ELF-1 (cell line): ENCODE measurements around the gene TTI1.

ENCODE experiments used
- DNase-seq: peaks from one replicate; pipeline ENCODE4 v3.0.0-alpha.2; 2016; ENCODE audit warnings: low read depth, low spot score

Gene TTI1

DNA sequence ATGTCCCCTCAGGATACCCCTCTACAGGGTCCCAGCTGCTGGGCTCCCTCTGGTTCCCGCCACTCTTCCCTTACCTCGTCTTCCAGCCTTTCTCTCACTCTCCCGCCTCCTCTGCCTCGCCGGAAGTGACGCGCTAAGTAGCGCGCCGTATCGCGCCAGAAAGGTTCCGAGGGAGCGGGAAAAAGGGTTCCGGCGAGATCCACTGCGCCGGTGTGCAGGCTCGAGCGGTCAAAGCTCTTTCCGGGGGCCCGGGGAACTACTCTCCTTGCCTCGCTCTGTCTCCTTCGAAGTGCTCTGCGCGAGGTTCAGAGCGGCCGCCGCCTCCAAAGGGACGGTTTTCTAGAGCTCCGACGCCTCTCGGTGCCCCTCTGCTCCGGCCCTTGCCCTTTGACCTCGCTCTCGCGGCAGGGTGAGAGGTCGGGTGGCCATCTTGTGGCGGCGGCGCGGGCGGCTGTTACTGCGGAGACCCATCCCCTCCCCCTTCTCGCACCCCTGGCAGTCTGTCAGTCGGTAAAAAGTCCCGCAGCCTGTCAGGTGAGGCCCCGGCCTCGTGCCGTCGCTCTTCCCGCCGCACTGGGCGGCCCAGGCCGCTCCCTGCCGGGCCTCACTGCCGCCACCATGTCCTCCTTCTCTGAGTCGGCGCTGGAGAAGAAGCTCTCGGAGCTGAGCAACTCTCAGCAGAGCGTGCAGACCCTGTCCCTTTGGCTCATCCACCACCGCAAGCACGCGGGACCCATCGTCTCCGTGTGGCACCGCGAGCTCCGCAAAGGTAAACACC lies at the start of gene TTI1, which contains the start of gene RPRD1B:
TSS of gene TTI1 (minus strand) at position 127 of the 778 bp plus-strand sequence. CDS start 19,640 bp downstream, outside the sequence.
TSS of gene RPRD1B (plus strand) at position 417 of the 778 bp plus-strand sequence. CDS start at position 619, 202 bp downstream.
- peak; percentile 97 for DNase-seq

DNA sequence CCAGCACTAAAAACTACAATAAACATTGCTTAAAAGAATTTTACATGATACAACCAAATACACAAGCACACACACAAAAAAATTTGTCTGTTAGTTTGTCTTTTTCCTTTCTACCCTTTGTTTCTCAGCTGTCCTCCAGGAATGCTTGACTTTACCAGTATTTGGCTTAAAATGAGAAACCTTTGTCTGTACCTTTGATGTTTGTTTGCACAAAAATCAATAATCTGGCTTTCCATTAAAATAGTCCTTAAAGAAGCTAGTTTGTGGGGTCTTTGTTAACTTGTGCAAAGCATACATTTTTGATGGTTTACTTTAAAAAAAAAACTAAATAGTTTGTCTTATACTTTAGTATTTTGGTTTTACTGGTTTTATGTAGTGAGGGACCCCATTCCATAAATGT lies 49.6 kb upstream of the TTI1 start:
- no peak for DNase-seq

DNA sequence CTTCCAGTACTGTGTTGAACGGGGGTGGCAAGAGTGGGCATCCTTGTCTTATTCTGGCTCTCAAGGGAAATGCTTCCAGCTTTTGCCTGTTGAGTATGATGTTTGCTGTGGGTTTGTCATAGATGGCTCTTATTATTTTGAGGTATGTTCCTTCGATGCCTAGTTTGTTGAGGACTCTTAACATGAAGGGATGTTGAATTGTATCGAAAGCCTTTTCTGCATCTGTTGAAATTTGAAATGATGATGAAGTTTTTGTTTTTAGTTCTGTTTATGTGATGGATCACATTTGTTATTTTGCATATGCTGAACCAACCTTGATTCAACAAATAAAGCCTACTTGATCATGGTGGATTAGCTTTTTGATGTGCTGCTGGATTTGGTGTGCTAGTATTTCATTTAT lies 48.3 kb upstream of the TTI1 start:
- no peak for DNase-seq

DNA sequence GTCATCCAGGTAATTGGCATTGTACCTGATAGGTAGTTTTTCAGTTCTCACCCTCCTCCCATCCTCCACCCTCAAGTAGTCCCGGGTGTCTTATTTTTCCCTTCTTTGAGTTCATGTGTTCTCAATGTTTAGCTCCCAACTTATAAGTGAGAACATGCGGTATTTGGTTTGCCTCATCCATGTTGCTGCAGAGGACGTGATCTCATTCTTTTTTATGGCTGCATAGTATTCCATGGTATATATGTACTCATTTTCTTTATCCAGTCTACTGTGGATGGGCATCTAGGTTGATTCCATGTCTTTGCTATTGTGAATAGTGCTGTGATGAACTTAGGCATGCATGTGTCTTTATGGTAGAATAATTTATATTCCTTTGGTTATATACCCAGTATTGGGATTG lies 46.1 kb upstream of the TTI1 start:
- DNase-seq = no peak

DNA sequence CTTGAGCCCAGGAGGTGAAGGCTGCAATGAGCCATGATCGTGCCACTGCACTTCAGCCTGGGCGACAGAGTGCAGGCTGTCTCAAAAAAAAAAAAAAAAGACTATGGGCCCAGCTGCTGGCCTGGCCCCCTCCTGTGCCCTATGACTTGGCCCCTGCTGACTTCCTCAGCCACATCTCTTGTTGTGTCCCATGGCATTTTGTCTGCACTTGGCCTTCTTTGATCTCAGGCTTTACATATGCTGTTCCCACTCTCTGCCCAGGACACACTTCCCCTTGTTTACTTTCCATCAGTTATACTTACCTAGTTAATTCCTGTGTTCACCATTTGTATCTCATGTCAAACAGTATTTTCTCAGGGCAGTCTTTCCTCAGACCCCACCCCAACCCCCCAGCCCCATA lies 44.8 kb upstream of the TTI1 start:
- no peak for DNase-seq

DNA sequence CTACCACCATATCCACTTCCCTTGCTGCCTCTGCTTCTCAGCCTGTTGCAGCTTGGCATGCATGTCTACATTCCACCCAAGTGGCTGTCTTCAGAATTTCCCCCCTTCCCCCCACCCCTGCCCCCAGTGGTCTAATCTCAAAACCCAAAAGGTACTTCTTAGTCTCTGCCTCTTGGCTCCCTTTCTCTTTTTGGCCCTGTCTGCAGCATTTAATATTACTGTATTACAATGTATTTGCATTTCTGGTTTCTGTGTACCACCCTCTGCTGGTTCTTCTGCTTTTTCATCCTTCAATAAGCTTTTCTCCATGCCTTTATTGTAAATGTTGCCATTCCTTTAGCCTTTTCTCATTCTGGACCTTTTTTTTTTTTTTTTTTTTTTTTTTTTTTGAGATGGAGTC lies 43.3 kb upstream of the TTI1 start:
- DNase-seq = no peak

DNA sequence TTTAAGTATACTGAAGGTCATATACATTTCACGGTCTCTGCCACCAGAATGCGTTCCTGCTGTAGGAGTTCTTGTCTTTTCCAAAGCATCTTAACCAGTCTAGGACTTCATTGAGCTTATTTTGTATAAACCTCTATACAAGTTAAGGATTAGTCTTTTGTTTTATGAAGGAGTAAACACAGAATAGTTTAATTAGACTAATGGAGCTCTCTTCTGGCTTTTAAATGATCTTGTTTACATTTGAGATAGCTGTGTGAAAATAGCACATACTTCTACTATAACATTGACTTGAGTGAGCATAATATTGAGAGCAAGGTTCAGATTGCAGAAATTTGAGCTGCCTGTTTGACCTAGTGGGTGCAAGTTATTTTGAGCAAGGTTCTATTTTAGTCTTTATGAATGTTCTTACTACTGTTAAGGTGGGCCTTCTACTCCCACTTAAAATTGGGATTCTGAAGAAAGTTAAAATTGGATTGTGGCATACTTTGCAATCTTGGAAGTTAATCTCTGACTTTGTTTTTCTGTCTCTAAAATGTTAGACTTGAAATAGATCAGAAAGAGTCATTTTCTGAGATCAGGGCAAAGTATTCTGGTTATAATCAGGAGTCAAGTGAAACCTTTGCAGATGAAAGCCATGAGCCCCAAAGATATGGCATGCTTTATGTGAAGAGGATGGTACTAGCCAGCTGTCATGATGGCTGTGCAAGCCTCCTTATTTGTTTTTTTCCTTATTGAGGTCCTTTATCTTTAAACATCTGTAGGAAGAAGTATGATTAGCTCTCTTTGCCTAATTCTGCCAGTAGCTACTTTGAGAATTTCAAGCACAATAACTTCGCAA lies 42.1 kb upstream of the TTI1 start:
- no peak for DNase-seq

DNA sequence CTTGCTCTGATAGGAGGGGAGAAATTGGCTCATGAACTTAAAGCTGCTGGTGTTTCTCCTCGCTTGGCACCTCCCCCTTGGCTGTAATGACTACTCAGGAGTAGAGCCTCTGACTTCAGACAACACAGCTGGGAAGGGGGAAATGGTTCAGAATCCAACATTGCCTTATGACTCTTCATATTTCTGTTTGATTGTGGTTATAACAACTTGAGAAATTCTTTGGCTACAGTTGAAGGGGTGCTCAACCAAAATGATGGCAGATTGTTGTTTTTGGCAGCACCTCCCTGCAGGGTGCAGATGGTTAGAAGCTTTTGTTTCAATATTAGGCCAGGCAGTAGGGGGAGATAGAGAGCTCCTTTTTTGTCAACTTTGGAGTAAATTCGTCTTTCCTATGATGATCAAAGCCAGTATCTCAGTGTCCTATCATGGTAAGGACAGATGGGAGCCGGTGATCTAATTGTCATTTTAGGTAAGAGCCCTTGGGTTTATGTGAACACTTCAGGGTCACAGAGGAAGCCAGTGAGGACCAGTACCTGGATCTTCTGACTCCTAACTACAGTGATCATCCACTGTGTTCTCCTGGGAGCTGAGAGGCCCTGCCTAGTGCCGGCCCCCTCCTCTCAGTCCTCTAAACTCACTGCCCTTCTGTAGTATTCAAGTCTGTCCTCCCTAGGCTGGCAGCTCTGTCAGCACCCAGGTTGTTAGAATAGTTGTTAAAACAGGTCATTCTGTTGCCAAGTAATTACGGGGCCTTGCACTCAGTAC lies 40.2 kb upstream of the TTI1 start:
- peak; percentile 64 for DNase-seq

DNA sequence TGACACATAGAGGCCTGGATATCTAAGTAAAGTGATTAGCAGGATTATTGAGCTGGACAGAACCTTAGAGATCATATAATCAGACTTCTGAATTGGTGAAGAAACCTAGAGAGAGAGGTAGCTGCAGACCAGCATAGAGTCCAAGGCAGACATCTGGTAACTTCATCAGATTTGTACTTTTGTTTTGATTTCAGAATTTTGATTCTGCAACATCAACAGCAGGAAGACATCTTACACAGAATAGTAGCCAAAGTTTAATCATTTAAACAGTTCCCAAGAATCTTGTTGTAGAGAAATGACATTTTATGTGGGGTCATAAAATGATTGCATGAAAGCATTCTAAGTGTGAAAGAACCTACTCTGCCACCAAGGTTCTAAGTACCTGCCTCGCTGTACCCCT lies 39.6 kb upstream of the TTI1 start:
- no peak for DNase-seq

DNA sequence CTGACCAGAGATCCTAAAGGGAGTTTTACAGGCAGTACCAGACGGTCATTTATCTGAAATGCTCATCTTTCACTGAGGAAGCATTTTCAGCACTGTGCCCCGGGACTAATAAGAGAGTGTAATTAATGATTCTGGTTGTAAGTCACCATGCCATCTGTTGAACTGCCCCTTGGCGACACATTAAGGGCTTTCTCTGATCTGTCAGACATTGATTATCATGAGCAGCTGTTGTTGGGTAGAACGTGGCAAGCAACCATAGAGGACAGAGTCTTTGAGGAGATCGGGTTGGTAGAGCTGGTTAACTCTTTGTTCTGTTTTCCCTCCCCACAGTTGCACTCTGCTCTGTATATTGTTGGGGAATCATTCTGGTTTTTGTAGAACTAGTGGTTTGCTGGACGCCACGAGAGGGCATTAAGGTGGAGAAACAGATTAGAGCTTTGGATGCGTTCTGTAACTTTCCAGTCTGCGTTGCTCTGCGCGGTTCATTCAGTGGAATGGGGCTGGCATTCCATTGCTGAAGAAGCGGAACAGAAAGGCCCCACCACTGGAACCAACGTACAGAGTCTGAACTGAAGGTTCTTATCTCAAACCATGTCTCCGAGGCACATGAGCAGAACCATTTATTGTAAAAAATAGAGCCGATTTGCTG lies 34.6 kb upstream of the TTI1 start:
- no peak for DNase-seq

DNA sequence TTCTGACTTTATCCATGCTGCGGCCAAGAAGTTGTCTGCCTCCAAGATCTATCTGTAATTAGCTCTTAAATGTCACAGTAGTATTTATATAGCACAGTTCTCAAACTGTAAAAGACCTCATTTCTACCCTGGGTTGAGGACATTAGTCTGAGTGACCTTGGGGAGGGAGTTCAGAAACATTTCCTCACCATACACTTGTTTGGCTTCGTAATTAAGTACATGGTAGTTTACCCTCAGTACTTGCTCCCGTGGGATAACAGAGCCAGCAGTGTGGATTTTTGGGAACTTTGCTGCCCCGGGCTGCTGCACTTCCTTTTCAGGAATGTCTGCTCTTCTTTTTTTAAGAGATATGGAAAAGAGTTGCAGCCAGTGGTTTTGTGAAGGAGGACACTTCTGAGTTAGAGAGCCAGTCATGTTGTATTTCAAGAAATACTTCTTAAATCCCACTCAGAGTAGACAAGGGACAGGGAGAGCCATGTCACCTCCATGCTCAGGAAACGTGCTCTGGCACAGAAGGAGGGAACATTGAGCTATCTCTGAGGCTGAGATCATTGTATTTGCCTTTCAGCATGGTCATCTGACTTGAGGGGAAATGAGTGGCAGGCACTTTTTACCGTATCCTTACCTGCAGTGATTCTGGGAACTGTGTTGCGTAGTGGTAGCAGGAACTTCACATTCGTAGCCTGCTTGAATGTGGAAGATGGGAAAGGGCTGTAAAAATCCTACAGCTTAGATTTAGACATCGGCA lies 33.9 kb upstream of the TTI1 start:
- no peak for DNase-seq

DNA sequence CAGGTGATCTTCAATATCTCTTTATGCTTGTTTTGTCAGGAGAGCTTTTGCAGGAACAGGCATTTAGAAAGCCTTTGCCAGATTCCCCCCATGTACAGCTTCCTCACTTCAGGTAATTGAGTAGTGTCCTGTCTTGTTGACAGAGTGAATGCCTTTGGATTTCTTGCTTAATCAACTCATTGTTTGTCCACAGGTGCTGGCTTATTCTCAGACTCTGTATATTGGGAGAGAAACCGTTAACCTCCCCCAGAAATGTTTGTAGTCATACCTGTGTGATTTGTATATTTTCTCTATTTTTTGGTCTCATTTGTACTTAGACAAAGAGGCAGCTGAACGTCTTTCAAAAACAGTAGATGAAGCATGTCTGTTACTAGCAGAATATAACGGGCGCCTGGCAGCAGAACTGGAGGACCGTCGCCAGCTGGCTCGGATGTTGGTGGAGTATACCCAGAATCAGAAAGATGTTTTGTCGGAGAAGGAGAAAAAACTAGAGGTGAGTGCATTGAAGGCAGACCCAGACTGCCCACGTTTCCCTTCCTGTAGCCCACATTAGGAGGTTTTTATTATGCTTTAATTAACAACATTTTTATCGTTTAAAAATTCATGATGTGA lies 32.6 kb upstream of the TTI1 start:
- DNase-seq = no peak

DNA sequence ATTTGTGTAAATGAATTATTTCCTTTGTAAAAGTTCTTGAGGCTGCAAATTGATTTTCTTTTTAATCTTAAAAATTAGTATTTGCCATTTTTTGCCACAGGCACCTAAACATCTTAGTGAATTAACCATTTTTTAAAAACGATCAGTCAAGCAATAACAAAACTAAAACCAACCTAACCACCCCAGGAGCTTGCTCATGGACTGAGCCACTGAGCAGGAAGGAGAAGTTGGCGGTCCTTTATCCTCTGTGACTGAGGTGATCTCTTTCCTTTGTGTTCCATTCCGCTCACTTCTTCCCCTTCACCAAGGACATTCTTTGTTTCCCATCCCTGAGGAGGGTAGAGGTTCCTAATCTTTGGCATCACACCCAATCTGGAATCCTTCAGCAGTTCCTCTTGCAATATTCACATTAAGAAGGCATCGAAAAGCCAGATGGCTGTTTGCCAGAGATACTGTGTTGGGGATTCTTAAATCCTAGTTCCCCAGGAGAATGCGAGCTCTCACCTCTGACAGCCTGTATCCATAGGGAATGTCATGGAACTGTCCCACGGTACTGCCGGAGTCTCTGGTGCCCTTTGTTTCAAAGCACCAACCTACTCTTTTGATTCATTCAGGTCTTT lies 30.8 kb upstream of the TTI1 start:
- no peak for DNase-seq

DNA sequence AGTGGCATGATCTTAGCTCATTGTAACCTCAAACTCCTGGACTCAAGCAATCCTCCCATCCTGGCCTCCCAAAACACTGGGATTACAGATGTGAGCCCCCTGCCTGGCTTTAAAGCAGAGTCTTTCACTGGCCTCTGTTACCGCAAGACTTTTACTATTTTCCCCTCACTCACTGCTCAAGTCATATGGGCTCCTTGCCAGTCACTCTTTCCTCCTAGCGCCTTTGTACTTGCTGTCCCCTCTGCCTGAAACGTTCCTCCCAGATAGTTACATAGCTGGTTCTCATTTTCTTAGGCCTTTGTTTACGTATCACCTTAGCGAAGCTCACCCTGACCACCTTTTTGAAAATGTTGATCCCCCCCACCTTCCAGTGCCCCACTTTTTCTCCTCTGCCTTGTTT lies 29.6 kb upstream of the TTI1 start:
- DNase-seq = no peak

DNA sequence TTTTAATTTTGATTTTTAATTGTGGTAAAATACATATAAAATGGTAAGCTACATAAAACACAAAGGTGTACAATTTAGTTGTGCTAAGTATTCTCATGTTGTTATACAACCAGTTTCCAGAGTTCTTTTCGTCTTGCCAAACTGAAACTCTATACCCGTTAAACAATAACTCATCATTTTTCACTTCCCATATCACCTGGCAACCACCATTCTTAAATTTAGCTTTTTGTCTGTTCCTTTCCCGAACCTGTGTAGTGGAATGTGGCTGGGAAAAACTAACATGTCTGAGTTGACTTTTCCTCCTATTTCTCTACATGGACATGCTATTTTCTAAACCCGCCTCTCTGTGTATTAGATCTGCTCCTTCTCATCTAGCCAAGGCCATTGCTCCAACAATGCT lies 27.9 kb upstream of the TTI1 start:
- no peak for DNase-seq

DNA sequence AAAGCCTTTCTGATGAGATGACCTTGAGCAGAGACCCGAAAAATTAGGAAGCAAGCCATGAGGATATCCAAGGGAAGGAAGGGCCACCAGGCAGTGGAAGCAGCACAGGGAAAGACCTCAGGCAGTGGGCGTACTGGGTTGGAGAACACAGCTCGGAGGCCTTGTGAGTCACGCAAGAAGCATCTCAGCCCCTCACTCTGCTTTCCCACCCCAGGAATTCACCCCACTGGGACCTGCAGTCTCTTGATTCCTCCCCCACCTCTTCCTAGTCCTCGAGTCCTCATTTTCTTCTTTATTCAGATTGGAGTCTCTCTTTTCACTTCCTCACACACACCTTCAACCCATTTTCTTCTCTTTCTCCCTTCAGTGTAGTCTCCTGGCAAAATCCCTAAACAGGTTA lies 27.3 kb upstream of the TTI1 start:
- peak; percentile 55 for DNase-seq

DNA sequence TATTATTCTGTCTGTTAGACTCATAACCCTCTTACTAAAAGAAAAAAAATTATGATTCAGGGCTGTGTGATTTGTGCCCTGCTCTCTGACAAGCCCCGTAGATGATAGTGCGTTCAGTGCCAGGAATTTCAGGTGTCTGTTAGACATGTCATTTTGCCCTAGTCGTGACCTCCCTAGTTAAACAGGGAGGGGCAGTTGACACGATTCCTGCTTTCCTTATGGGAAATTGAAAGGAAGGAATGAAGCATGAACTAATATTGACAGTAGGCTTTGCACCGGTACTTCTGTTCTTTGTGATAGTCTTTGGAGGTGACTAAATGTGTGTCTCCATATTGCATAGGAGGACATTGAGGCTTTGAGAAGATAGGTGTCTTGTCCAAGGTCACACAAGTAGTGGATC lies 26.6 kb upstream of the TTI1 start:
- no peak for DNase-seq

DNA sequence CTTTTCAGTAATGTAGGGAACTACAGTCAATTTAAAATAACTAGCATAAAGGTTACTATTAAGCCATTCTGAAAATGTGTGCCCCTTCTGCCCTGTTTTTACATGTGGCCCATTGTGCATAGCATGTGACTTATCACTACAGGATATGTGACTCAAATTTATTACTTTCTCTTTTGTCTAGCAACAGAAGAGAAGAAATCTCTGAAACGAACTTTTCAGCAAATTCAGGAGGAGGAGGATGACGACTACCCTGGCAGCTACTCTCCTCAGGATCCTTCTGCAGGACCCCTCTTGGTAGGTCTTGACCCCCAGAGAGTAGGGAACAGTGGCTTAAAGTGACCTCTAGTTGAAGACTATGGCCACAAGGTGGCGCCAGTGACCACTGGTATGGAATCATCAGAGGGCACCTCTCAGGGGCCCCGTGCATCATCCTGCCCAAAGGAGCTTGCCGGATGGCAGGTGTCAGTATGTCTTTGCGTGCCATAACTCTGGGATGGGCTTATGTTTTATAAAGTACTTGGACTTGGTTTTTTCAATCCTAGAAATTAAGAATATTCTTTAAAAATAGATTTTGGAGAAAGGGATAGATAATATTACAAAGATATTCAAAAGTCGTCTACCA lies 24.2 kb upstream of the TTI1 start:
- DNase-seq = peak; percentile 82

DNA sequence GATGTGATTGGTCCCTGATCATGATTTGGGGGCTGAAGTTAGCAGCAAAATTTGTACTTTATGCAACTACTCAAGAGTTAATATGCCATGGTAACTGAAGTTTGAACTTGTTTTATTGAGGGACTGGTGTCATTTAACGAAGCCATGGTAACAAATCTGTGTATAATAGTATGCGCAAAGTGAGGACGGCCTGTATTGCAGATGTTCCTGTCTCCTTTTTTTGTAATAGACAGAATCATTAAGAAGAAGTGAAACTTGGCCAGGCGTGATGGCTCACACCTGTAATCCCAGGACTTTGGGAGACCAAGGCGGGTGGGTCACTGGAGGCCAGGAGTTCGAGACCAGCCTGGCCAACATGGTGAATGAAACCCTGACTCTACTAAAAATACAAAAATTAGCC lies 22.6 kb upstream of the TTI1 start:
- DNase-seq = no peak

DNA sequence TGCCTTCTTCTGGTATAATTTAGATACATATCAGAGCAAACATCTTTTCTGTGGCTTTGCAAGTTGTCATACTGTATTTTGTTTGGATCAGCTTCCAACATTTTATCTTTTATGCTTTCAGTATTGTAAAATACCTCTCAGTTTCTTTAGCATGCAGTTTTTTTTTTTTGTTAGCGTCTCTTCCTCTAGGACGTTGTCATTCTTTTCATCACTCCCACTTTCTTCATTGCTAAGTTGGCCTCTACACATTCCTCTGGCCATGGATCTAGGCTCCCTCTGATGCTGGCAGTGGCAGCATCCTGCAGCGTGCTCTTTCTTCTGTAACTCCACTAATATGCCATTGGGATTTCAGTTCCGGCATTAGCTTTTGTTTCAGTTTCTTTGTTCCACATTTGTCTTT lies 22.0 kb upstream of the TTI1 start:
- DNase-seq = no peak
